Suprapubic skin (tissue), 4 donors: ENCODE results near the gene JMJD4. TPM values are rescaled to one million over a fixed set of nuclear protein-coding genes. Genes with fewer than 3 reads are reported as not detected.

ENCODE experiments used
- DNase-seq, 2 donors: peaks; one replicate each; pipeline ENCODE4 v3.0.0-alpha.2; 2019; ENCODE audit warnings: low spot score in 2 of 2
- H3K27ac ChIP-seq: fragments of 200-600 bp; sonication (generic); one replicate; pipeline ENCODE4 v1.5.1; 2019
- H3K27me3 ChIP-seq: fragments of 200-600 bp; sonication (generic); one replicate; pipeline ENCODE4 v1.5.1; 2019
- H3K36me3 ChIP-seq: fragments of 200-600 bp; sonication (generic); one replicate; pipeline ENCODE4 v1.5.1; 2019
- H3K4me1 ChIP-seq: fragments of 200-600 bp; sonication (generic); one replicate; pipeline ENCODE4 v1.5.1; 2019
- H3K4me3 ChIP-seq: fragments of 200-600 bp; sonication (generic); one replicate; pipeline ENCODE4 v1.5.1; 2019; ENCODE audit warnings: mild to moderate bottlenecking
- H3K9me3 ChIP-seq: fragments of 200-600 bp; sonication (generic); one replicate; pipeline ENCODE4 v1.5.1; 2019
- EP300 ChIP-seq: sonication (generic); formaldehyde crosslinking; IDR thresholded peaks from one replicate; pipeline ENCODE4 v1.6.1; 2017; ENCODE audit warnings: antibody characterized with exemption
- POLR2A ChIP-seq, 2 donors: fragments of 450-650 bp; IDR thresholded peaks; one replicate each; pipeline ENCODE4 v1.6.1; 2017; ENCODE audit warnings: antibody characterized with exemption in 2 of 2, mild to moderate bottlenecking in 2 of 2, moderate library complexity in 2 of 2
- POLR2AphosphoS5 ChIP-seq, 3 donors: sonication (generic); formaldehyde crosslinking; IDR thresholded peaks; one replicate each; pipeline ENCODE4 v1.6.1; 2017; ENCODE audit warnings: antibody characterized with exemption in 3 of 3
- WGBS: methylation state at CpG from one replicate; pipeline ENCODE4 v1.1.5; 2018; 5-methylcytosine and 5-hydroxymethylcytosine counted together
- total RNA-seq, 4 donors: library from RNA; depleted of rRNA; stranded (reverse); fragments of >200 nt; gene quantifications; one replicate each; pipeline ENCODE4 v1.1.0, GENCODE V29; 2016
- TF ChIP-seq, protein P1 (sequence below), 2 donors: fragments of 200-600 bp in 1 of 2; fragments of 450-650 bp in 1 of 2; sonication (generic) in 1 of 2; IDR thresholded peaks; one replicate each; pipeline ENCODE4 v1.5.1; 2016 to 2019; ENCODE audit warnings: antibody characterized with exemption in 2 of 2, mild to moderate bottlenecking in 1 of 2, moderate library complexity in 1 of 2

JMJD4 gene
- total RNA-seq, 4 donors from 2014 or later: 9.9 to 24.2 (median 16.5) TPM

DNA sequence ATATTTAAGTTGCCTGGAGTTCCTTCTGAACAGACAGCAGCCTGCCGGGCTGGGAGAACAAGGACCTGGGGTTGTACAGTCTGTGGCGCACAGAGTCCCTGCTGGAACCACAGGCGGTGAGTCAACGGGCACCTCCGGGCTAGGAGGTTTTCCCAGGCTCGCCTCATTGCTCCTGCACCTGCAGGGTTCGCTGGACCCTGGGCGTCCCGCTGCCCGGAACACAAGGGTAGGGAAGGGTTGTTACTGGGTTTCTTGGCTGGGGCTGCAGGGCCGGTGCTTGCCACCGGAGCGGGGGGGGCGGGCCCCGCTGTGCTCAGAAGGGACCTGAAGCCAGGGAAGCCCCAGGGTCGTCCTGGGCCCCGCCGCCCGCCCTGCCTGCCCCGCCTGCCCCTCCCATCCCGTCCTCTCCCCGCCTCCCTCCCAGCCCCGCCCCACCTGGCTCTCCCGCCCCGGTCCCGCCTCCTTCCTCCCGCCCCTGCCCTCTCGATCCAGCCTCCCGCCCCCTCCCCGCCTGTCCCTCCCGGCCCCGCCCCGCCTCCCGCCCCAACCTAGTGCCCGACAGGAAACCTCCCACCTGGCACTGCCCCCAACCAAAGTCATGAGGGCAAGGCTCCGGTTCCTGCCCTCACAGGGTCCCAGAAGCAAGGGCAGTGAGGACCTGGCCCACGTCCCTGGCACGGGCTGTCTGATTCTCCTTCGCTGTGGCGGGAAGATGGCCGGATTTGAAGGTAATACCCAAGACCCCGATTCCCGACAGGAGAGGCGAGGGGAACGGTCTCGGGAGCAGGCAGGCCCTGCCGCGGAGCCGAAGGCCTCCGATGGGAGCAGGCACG is 6.8 kb downstream of the JMJD4 start:
- H3K4me1 ChIP-seq: peaks cover 40% of the 10 kb centered on the region
- 1% methylated on average over 20 of the region's 51 CpGs for WGBS
- H3K4me3 ChIP-seq: peak overlapping the region; percentile 57
- peak overlapping the region; percentile 53 for H3K27ac ChIP-seq
- no peak for TF ChIP-seq POLR2A (IDR thresholded peaks at IDR 0.05)
- TF ChIP-seq EP300: no peak
- TF ChIP-seq POLR2AphosphoS5 (IDR thresholded peaks at IDR 0.05): no peak
- TF ChIP-seq, protein P1, sequence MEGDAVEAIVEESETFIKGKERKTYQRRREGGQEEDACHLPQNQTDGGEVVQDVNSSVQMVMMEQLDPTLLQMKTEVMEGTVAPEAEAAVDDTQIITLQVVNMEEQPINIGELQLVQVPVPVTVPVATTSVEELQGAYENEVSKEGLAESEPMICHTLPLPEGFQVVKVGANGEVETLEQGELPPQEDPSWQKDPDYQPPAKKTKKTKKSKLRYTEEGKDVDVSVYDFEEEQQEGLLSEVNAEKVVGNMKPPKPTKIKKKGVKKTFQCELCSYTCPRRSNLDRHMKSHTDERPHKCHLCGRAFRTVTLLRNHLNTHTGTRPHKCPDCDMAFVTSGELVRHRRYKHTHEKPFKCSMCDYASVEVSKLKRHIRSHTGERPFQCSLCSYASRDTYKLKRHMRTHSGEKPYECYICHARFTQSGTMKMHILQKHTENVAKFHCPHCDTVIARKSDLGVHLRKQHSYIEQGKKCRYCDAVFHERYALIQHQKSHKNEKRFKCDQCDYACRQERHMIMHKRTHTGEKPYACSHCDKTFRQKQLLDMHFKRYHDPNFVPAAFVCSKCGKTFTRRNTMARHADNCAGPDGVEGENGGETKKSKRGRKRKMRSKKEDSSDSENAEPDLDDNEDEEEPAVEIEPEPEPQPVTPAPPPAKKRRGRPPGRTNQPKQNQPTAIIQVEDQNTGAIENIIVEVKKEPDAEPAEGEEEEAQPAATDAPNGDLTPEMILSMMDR (IDR thresholded peaks at IDR 0.05): no peak
- H3K27me3 ChIP-seq: no peaks in the 10 kb centered on the region
- DNase-seq: peak; percentile 82 to 90
- peaks cover 1% of the 10 kb centered on the region for H3K9me3 ChIP-seq
- peaks cover 21% of the 10 kb centered on the region for H3K36me3 ChIP-seq

DNA sequence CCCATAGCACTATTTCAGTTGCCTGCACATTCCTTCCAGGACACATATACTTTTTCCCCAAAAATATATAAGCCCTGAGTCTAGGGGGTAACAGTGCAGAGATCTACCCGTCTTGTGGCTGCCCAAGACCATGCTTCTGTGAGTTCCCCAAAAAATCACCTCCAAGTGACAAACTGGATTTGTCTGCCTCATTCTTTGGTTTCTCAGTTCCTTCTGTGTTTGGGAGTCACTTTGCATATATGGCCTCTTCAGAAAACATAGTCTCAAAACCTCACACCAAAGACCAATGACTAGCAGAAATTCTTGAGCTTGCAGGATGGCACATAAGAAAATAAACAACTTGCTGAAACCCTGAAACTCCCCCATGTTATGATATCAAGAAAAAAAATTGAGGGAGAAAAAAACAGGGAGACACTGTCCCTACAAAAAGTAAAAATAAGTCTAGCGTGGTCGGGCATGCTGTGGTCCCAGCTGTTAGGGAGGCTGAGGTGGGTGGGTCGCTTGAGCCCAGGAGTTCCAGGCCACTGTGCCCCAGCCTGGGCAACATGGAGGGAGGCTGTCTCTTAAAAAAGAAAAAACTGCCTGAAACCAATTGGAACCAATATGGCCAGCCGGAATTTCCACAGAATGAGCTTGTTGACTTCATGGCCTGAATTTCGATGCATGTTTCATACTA is 8.0 kb downstream of the JMJD4 start:
- Histone ChIP-seq H3K4me1 (peaks cover 37% of the 10 kb centered on the region), H3K27me3 (no peaks in the 10 kb centered on the region), H3K36me3 (peaks cover 9% of the 10 kb centered on the region), H3K27ac (no peak overlapping the region), H3K4me3 (no peak overlapping the region), H3K9me3 (peaks cover 6% of the 10 kb centered on the region)
- WGBS: 82% methylated on average over 6 of the region's 6 CpGs
- DNase-seq: no peak
- TF ChIP-seq, protein P1 (IDR thresholded peaks at IDR 0.05): no peak
- TF ChIP-seq POLR2A (IDR thresholded peaks at IDR 0.05): no peak
- no peak for TF ChIP-seq POLR2AphosphoS5 (IDR thresholded peaks at IDR 0.05)
- TF ChIP-seq EP300: no peak

DNA sequence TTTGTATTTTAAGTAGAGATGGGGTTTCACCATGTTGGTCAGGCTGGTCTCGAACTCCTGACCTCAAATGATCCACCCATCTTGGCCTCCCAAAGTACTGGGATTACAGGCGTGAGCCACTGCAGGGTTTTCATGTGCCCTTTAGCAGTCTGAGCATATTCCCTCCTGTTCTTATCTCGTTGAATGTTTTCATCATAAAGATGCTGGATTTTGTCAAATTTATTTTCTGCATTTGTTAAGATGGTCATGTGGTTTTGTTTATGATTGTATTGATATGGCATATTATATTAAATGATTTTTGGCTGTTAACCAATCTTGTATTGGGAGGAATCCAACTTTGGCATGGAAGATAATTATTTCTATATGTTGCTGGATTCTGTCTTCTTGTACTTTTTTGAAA is 8.8 kb downstream of the JMJD4 start:
- peaks cover 1% of the 10 kb centered on the region for H3K36me3 ChIP-seq
- no peak for DNase-seq
- no peaks in the 10 kb centered on the region for H3K27me3 ChIP-seq
- H3K27ac ChIP-seq: no peak overlapping the region
- WGBS: 70% methylated on average over 3 of the region's 3 CpGs
- H3K4me1 ChIP-seq: peaks cover 37% of the 10 kb centered on the region
- H3K4me3 ChIP-seq: no peak overlapping the region
- TF ChIP-seq EP300 (no peak), POLR2A (IDR thresholded peaks at IDR 0.05) (no peak), POLR2AphosphoS5 (IDR thresholded peaks at IDR 0.05) (no peak)
- TF ChIP-seq, protein P1 (IDR thresholded peaks at IDR 0.05): no peak
- peaks cover 12% of the 10 kb centered on the region for H3K9me3 ChIP-seq

DNA sequence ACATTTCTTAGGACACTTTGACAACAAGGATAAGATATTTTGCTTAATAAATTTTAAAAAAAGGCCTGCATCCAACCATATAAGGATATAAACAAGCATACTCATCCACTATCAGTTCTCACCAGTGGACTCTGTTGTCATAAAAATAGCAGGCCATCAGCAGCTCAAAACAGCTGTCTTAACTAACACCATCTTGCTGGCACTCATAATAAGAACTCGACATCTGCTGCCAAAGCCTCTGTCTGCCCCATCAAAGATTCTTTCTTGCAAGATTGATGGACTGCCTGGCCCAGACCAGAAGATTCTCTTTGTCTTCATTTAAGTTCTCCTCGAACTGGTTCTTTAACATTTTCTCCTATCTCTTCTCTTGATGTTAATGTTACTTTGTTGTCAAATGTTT is 10.1 kb downstream of the JMJD4 start:
- DNase-seq: no peak
- no peak overlapping the region for H3K27ac ChIP-seq
- H3K36me3 ChIP-seq: no peaks in the 10 kb centered on the region
- peaks cover 19% of the 10 kb centered on the region for H3K9me3 ChIP-seq
- WGBS: 21% methylated on average over 2 of the region's 2 CpGs
- H3K4me1 ChIP-seq: peaks cover 27% of the 10 kb centered on the region
- TF ChIP-seq POLR2A (IDR thresholded peaks at IDR 0.05): no peak
- TF ChIP-seq EP300: no peak
- no peak for TF ChIP-seq POLR2AphosphoS5 (IDR thresholded peaks at IDR 0.05)
- TF ChIP-seq, protein P1 (IDR thresholded peaks at IDR 0.05): no peak
- H3K27me3 ChIP-seq: no peaks in the 10 kb centered on the region
- H3K4me3 ChIP-seq: no peak overlapping the region

DNA sequence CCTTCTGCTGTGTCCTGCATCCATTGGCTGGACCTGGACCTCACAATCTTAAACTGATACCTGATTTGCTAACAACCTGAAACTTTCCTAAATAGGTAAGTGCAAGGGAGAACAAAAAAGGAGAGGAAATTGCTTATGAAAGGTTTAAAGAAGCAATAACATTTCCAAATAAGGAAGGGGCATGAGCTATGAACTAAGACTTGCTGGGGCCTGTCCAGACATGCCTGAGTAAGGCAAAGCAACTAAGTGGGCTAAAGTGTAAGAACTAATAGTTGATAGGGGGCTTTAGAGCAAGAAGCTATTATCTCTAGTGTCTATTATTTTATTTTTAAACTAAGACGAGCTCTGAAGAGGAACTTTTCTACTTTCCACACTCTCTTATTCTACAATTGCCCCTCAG is 11.6 kb downstream of the JMJD4 start:
- Histone ChIP-seq H3K4me3 (no peak overlapping the region), H3K27ac (no peak overlapping the region), H3K36me3 (no peaks in the 10 kb centered on the region), H3K9me3 (peaks cover 29% of the 10 kb centered on the region), H3K4me1 (peaks cover 12% of the 10 kb centered on the region), H3K27me3 (no peaks in the 10 kb centered on the region)
- TF ChIP-seq POLR2AphosphoS5 (IDR thresholded peaks at IDR 0.05): no peak
- TF ChIP-seq, protein P1 (IDR thresholded peaks at IDR 0.05): no peak
- no peak for TF ChIP-seq EP300
- TF ChIP-seq POLR2A (IDR thresholded peaks at IDR 0.05): no peak
- DNase-seq: no peak
- 88% methylated on average over 1 of the region's 1 CpG for WGBS
